Measurements from ENCODE around the gene SPEM3. TPM values are rescaled to one million over a fixed set of nuclear protein-coding genes. Genes with fewer than 3 reads are reported as not detected.

SPEM3 gene
- total RNA-seq, 1 donor from 2014 or later: not detected

DNA sequence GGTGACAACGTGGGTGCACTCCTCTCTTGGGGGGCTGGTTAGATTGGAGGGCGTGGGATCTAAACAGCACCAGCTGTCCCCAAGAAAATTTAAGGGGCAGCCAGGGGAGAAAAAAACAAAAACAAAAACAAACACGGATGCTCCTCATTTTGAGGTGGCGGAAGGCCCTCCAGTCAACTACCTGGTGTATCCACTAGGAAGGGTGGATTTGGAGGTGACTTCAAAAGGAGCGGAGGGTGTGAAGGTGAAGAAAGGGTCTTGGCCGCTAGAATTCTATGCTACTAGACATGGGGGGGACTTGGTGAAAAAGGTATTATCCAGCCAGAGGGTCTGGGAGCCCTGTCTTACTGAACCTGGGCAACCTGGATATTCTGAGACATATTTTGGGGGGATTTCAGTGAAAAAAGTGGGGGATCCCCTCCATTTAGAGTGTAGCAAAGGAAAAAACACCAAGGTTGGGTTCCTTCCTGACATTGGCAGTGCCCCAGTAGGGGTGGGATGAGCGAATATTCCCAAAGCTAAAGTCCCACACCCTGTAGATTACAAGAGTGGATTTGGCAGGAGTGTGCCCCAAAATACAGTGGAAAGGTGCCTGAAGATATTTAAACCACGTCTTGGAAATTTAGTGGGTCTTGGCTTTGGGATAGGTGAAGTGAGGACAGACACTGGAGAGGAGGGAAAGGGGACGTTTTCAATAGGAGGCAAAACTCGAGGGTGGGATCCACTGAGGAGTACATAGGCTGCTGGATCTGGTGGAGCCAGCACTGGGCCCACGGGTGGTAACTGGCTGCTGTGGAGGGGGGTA lies 10.2 kb downstream of the SPEM3 start:
- peak overlapping the region; percentile 52 for H3K27ac Mint-ChIP-seq (ENCODE audit: unreplicated experiment)
- no peaks in the 10 kb centered on the region for H3K9me3 Mint-ChIP-seq
- H3K27me3 Mint-ChIP-seq (ENCODE audit: low read depth): peaks cover 79% of the 10 kb centered on the region

DNA sequence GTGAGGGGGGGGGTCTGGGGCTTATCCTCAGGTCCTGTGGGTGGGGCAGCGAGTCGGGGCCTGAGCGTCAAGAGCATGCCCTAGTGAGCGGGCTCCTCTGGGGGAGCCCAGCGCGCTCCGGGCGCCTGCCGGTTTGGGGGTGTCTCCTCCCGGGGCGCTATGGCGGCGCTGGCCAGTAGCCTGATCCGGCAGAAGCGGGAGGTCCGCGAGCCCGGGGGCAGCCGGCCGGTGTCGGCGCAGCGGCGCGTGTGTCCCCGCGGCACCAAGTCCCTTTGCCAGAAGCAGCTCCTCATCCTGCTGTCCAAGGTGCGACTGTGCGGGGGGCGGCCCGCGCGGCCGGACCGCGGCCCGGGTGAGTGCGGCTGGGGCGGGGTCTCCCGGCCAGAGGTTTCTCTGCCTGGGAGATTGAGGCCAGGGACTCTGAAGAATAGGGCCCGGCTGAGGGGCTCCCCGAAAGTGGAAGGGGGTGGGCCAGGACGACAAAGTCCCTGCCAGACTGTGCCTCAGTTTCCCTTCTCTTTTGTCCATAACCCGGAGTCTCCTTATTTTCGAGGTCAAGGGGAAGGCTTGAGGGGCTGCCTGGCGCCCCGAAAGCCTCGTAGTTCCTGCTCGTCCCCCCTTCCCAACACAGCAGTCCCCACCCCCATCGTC lies 10.9 kb downstream of the SPEM3 start, which contains the start of gene FGF11:
FGF11 (plus strand) TSS at position 51 of the 651 bp plus-strand sequence; CDS start at position 160, 109 bp downstream.
- TF ChIP-seq CTCF (conservative IDR thresholded peaks at IDR 0.05): no peak
- no peak for DNase-seq (ENCODE audit: low read depth, low spot score)
- H3K27ac Mint-ChIP-seq (ENCODE audit: unreplicated experiment): peak within 1 kb of the TSS; percentile 99
- peaks cover 53% of the 10 kb centered on the region for H3K4me1 Mint-ChIP-seq
- H3K9me3 Mint-ChIP-seq: no peaks in the 10 kb centered on the region
- peak within 1 kb of the TSS; percentile 95 for H3K4me3 Mint-ChIP-seq
- peaks cover 6% of the 10 kb centered on the region for H3K36me3 Mint-ChIP-seq (ENCODE audit: low read depth)
- H3K27me3 Mint-ChIP-seq (ENCODE audit: low read depth): peaks cover 80% of the 10 kb centered on the region

More for the DNA sequence above, 10.2 kb downstream of the SPEM3 start:
- DNase-seq (ENCODE audit: low read depth, low spot score): no peak
- no peak for TF ChIP-seq CTCF (conservative IDR thresholded peaks at IDR 0.05)
- H3K36me3 Mint-ChIP-seq (ENCODE audit: low read depth): peaks cover 6% of the 10 kb centered on the region
- peak overlapping the region; percentile 91 for H3K4me3 Mint-ChIP-seq
- peaks cover 53% of the 10 kb centered on the region for H3K4me1 Mint-ChIP-seq

DNA sequence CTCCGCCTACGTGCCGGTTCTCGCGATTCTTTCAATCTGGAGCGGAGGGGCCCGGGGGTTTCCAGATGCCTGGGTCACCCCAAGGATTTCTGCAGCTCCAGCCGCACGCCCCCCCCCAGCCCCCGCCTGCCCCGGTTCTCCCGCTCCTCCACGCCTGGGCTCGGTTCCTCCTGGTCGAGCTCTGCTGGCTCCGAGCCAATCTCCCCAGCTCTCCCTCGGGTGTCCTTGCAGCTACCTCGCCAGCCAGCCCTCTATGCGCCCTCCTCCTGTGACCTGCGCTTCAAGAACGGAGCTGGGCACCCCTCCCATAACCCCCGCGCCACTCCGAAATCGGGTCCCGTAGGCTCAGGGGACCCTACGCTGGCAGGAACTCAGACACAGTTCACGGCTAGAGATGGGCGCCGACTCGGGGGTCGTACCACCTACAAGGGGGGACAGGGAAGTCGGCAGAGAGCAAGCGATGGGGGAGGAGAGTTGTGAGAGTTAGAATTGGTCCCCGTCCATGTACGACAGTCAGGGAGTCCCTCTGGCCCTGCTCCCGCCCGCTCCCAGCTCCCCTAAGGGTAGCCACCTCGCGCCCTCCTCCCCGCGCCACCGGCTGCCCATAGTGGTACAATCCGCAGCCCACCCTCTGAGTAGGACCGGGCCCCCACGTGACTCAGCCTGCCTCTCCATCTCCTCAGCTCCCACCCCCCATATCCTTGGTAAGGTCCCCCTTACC lies 11.6 kb downstream of the SPEM3 start:
- TF ChIP-seq CTCF (conservative IDR thresholded peaks at IDR 0.05): no peak
- peaks cover 6% of the 10 kb centered on the region for H3K36me3 Mint-ChIP-seq (ENCODE audit: low read depth)
- H3K27ac Mint-ChIP-seq (ENCODE audit: unreplicated experiment): peak overlapping the region; percentile 99
- DNase-seq (ENCODE audit: low read depth, low spot score): peak; percentile 56
- no peaks in the 10 kb centered on the region for H3K9me3 Mint-ChIP-seq
- peak overlapping the region; percentile 95 for H3K4me3 Mint-ChIP-seq
- H3K27me3 Mint-ChIP-seq (ENCODE audit: low read depth): peaks cover 79% of the 10 kb centered on the region
- peaks cover 56% of the 10 kb centered on the region for H3K4me1 Mint-ChIP-seq

DNA sequence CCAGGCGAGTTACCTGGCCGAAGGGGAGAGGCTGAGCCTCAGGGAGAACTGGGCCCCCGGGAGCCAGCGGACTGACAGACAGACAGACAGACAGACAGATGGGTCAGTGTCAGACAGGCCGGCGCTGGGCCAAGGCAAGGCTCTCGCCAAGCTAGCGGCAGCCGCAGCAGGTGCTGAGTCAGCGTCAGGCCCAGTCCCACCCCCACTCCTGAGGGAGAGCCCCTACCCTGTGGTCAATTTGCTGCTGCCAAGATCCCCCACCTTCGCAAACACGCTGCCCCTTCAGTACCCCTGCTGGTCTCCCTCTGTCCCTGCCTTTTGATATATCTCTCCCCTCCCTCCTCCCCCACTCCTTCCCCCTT lies 12.2 kb downstream of the SPEM3 start:
- TF ChIP-seq CTCF (conservative IDR thresholded peaks at IDR 0.05): no peak
- Mint-ChIP-seq H3K9me3 (no peaks in the 10 kb centered on the region), H3K27ac (ENCODE audit: unreplicated experiment) (peak overlapping the region; percentile 99), H3K4me1 (peaks cover 58% of the 10 kb centered on the region), H3K27me3 (ENCODE audit: low read depth) (peaks cover 79% of the 10 kb centered on the region), H3K36me3 (ENCODE audit: low read depth) (peaks cover 6% of the 10 kb centered on the region), H3K4me3 (peak overlapping the region; percentile 95)
- peak; percentile 47 for DNase-seq (ENCODE audit: low read depth, low spot score)

DNA sequence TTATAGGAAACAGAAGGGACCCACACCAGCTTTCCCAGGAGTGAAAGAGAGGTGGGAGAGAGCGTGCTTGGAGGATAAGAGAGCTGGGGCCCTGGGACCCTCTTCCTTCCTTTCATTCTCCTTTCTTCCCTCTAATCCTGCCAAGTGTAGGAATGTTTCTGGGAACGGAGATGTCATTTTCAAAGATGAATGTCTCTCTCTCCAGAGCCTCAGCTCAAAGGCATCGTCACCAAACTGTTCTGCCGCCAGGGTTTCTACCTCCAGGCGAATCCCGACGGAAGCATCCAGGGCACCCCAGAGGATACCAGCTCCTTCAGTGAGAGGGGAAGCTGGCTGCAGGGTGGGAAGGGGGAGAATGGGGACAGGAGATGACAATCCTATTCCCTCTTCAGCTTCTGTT lies 12.6 kb downstream of the SPEM3 start:
- no peak overlapping the region for H3K27ac Mint-ChIP-seq (ENCODE audit: unreplicated experiment)
- peaks cover 77% of the 10 kb centered on the region for H3K27me3 Mint-ChIP-seq (ENCODE audit: low read depth)
- no peak for TF ChIP-seq CTCF (conservative IDR thresholded peaks at IDR 0.05)
- no peaks in the 10 kb centered on the region for H3K9me3 Mint-ChIP-seq
- peaks cover 57% of the 10 kb centered on the region for H3K4me1 Mint-ChIP-seq
- DNase-seq (ENCODE audit: low read depth, low spot score): no peak
- H3K4me3 Mint-ChIP-seq: peak overlapping the region; percentile 95
- H3K36me3 Mint-ChIP-seq (ENCODE audit: low read depth): peaks cover 6% of the 10 kb centered on the region

All from neural crest cell (in vitro differentiated cells).